Measurements from ENCODE around the gene ABCA3. TPM values are rescaled to one million over a fixed set of nuclear protein-coding genes. Genes with fewer than 3 reads are reported as not detected.

Gene ABCA3
- polyA plus RNA-seq, 1 experiment, result 3.8 TPM

DNA sequence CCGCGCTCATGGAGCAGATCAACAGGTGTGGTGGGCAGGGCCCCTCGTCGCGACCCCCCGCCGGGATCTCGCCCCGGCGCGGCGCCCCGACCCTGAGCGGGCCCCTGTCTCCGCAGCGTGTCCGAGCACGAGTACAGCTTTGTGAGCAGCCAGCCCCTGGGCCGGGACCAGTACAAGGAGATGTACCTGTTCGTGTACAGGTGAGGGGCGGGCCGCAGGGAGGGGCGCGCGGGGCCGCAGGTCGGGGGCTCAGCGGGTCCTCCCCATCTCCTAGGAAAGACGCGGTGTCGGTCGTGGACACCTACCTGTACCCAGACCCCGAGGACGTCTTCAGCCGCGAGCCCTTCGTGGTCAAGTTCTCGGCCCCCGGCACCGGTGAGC lies 103.4 kb downstream of the ABCA3 start:
- no peak overlapping the region for H3K4me3 ChIP-seq (ENCODE audit: low read depth, low read length)
- H3K27me3 ChIP-seq (ENCODE audit: control insufficient read depth, insufficient read depth, low read length), result no peaks in the 10 kb centered on the region
- TF ChIP-seq, protein P1, sequence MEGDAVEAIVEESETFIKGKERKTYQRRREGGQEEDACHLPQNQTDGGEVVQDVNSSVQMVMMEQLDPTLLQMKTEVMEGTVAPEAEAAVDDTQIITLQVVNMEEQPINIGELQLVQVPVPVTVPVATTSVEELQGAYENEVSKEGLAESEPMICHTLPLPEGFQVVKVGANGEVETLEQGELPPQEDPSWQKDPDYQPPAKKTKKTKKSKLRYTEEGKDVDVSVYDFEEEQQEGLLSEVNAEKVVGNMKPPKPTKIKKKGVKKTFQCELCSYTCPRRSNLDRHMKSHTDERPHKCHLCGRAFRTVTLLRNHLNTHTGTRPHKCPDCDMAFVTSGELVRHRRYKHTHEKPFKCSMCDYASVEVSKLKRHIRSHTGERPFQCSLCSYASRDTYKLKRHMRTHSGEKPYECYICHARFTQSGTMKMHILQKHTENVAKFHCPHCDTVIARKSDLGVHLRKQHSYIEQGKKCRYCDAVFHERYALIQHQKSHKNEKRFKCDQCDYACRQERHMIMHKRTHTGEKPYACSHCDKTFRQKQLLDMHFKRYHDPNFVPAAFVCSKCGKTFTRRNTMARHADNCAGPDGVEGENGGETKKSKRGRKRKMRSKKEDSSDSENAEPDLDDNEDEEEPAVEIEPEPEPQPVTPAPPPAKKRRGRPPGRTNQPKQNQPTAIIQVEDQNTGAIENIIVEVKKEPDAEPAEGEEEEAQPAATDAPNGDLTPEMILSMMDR (IDR thresholded peaks at IDR 0.05; ENCODE audit: insufficient read depth, low read depth, low read length), result no peak
- no peak for DNase-seq (ENCODE audit: low read depth)
- ChIA-PET POLR2A (no interaction called here), CTCF (no interaction called here)
- H3K36me3 ChIP-seq (ENCODE audit: control insufficient read depth, insufficient read depth, low read length), result peaks cover 25% of the 10 kb centered on the region

DNA sequence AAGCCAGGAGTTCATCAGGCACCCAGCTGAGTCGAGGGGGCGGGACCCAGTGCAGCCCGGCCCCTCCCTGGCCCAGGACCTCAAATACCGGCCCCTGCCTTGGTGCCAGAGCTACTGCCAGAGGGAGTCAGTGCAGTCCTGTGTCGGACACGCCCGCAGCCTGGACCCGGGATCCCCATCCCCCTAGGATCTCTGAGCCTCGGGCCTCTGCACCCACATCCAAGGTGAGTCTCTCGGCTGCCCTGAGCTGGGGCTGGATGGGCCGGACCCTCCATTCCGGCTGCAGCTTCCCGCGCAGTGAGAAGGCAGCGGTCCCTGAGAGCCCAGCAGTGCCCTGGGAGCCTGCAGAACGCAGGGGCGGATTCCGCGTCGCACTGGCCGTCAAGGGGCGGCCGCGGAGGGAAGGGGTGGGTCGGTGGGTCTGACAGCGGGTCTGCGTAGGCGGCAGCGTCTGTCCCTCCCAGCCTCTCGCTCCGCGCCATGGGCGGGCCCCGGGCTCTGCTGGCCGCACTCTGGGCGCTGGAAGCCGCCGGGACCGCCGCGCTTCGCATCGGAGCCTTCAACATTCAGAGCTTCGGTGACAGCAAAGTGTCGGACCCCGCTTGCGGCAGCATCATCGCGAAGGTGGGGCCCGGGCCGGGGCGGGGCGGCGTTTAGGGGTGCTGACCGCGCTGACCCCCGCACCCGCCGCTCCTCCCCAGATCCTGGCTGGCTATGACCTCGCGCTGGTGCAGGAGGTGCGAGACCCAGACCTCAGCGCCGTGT lies 104.0 kb downstream of the ABCA3 start, which contains the start of gene DNASE1L2:
Gene DNASE1L2, plus strand, starts transcription at position 108 of the 765 bp plus-strand sequence. Its CDS starts 373 bp downstream, at position 481.
- Histone ChIP-seq H3K4me3 (ENCODE audit: low read depth, low read length) (no peak within 1 kb of the TSS; the same call in 1 of the 2 replicates), H3K27me3 (ENCODE audit: control insufficient read depth, insufficient read depth, low read length) (no peaks in the 10 kb centered on the region), H3K36me3 (ENCODE audit: control insufficient read depth, insufficient read depth, low read length) (peaks cover 30% of the 10 kb centered on the region)
- TF ChIP-seq, protein P1 (IDR thresholded peaks at IDR 0.05; ENCODE audit: insufficient read depth, low read depth, low read length), result no peak
- DNase-seq (ENCODE audit: low read depth), result no peak
- CTCF ChIA-PET, result no interaction called here
- POLR2A ChIA-PET, result interaction anchor here (0.6 kb wide), 1 partner anchor 232 kb away, joined by 4 read pairs; no protein-coding TSS in a partner anchor

GRCh38 chr16:2235695-2236336 lies 104.7 kb downstream of the ABCA3 start:
- peaks cover 33% of the 10 kb centered on the region for H3K36me3 ChIP-seq (ENCODE audit: control insufficient read depth, insufficient read depth, low read length)
- DNase-seq (ENCODE audit: low read depth), result no peak
- POLR2A ChIA-PET, result interaction anchor here (0.6 kb wide), 1 partner anchor 233 kb away, joined by 4 read pairs; no protein-coding TSS in a partner anchor

DNA sequence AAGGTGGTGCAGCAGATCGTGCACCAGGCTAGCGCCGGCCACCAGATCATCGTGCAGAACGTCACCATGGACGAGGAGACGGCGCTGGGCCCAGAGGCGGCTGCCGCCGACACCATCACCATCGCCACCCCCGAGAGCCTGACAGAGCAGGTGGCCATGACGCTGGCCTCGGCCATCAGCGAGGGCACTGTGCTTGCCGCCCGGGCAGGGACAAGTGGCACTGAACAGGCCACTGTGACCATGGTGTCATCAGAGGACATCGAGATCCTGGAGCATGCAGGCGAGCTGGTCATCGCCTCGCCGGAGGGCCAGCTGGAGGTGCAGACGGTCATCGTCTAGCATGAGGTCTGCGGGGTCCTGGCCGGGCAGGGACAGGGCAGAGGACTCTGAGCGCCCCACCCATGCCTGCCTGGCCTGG lies 105.3 kb downstream of the ABCA3 start:
- ChIA-PET CTCF (no interaction called here), POLR2A (no interaction called here)
- DNase-seq (ENCODE audit: low read depth), result no peak
- H3K27me3 ChIP-seq (ENCODE audit: control insufficient read depth, insufficient read depth, low read length), result no peaks in the 10 kb centered on the region
- TF ChIP-seq, protein P1 (IDR thresholded peaks at IDR 0.05; ENCODE audit: insufficient read depth, low read depth, low read length), result no peak
- peaks cover 33% of the 10 kb centered on the region for H3K36me3 ChIP-seq (ENCODE audit: control insufficient read depth, insufficient read depth, low read length)
- H3K4me3 ChIP-seq (ENCODE audit: low read depth, low read length), result no peak overlapping the region

More at GRCh38 chr16:2235695-2236336, 104.7 kb downstream of the ABCA3 start:
- Histone ChIP-seq H3K27me3 (ENCODE audit: control insufficient read depth, insufficient read depth, low read length) (no peaks in the 10 kb centered on the region), H3K4me3 (ENCODE audit: low read depth, low read length) (no peak overlapping the region)
- TF ChIP-seq, protein P1 (IDR thresholded peaks at IDR 0.05; ENCODE audit: insufficient read depth, low read depth, low read length), result no peak
- CTCF ChIA-PET, result no interaction called here

- CTCF ChIA-PET, result no interaction called here
- Histone ChIP-seq H3K4me3 (ENCODE audit: low read depth, low read length) (no peak overlapping the region), H3K27me3 (ENCODE audit: control insufficient read depth, insufficient read depth, low read length) (no peaks in the 10 kb centered on the region), H3K36me3 (ENCODE audit: control insufficient read depth, insufficient read depth, low read length) (peaks cover 33% of the 10 kb centered on the region)
- TF ChIP-seq, protein P1 (IDR thresholded peaks at IDR 0.05; ENCODE audit: insufficient read depth, low read depth, low read length), result no peak
- POLR2A ChIA-PET, result no interaction called here
- DNase-seq (ENCODE audit: low read depth), result no peak
Measured at GRCh38 chr16:2234813-2235170, 105.7 kb downstream of the ABCA3 start.
